ENCODE measurements around the gene IGF2. TPM values are rescaled to one million over a fixed set of nuclear protein-coding genes. Genes with fewer than 3 reads are reported as not detected.

IGF2 gene
- polyA plus RNA-seq, 1 experiment: 16.6 TPM

- TF ChIP-seq CTCF (IDR thresholded peaks at IDR 0.05; ENCODE audit: low read depth, low read length): no peak
- Histone ChIP-seq H3K27ac (ENCODE audit: low read depth, low read length) (no peak overlapping the region), H3K9me3 (ENCODE audit: control insufficient read depth, insufficient read depth, low read length) (peaks cover 4% of the 10 kb centered on the region; the same call in 1 of the 2 replicates), H3K4me3 (ENCODE audit: low read depth, low read length) (no peak overlapping the region), H3K27me3 (ENCODE audit: control insufficient read depth, insufficient read depth, low read length) (no peaks in the 10 kb centered on the region)
- POLR2A ChIA-PET: no interaction called here
- CTCF ChIA-PET: interaction anchor here (1.5 kb wide), 1 partner anchor 42 kb away, joined by 4 read pairs; no protein-coding TSS in a partner anchor
- no peak for DNase-seq (ENCODE audit: low read depth, low spot score)
These were observed 31.1 kb downstream of the IGF2 start for GRCh38 chr11:2107941-2108630.

GRCh38 chr11:2107521-2107920 lies 31.7 kb downstream of the IGF2 start:
- DNase-seq (ENCODE audit: low read depth, low spot score): no peak
- POLR2A ChIA-PET: no interaction called here
- no peak overlapping the region for H3K27ac ChIP-seq (ENCODE audit: low read depth, low read length)
- TF ChIP-seq CTCF (IDR thresholded peaks at IDR 0.05; ENCODE audit: low read depth, low read length): no peak
- H3K27me3 ChIP-seq (ENCODE audit: control insufficient read depth, insufficient read depth, low read length): no peaks in the 10 kb centered on the region
- CTCF ChIA-PET: no interaction called here
- H3K4me3 ChIP-seq (ENCODE audit: low read depth, low read length): no peak overlapping the region
- peaks cover 4% of the 10 kb centered on the region; the same call in 1 of the 2 replicates for H3K9me3 ChIP-seq (ENCODE audit: control insufficient read depth, insufficient read depth, low read length)

GRCh38 chr11:2106583-2107209 lies 32.5 kb downstream of the IGF2 start:
- TF ChIP-seq CTCF (IDR thresholded peaks at IDR 0.05; ENCODE audit: low read depth, low read length): no peak
- no peaks in the 10 kb centered on the region for H3K27me3 ChIP-seq (ENCODE audit: control insufficient read depth, insufficient read depth, low read length)
- no peak for DNase-seq (ENCODE audit: low read depth, low spot score)
- ChIA-PET POLR2A (no interaction called here), CTCF (no interaction called here)
- no peak overlapping the region for H3K27ac ChIP-seq (ENCODE audit: low read depth, low read length)
- H3K9me3 ChIP-seq (ENCODE audit: control insufficient read depth, insufficient read depth, low read length): peaks cover 4% of the 10 kb centered on the region; the same call in 1 of the 2 replicates
- H3K4me3 ChIP-seq (ENCODE audit: low read depth, low read length): no peak overlapping the region

GRCh38 chr11:2105511-2105910 lies 33.7 kb downstream of the IGF2 start:
- peaks cover 4% of the 10 kb centered on the region; the same call in 1 of the 2 replicates for H3K9me3 ChIP-seq (ENCODE audit: control insufficient read depth, insufficient read depth, low read length)
- no peak overlapping the region for H3K4me3 ChIP-seq (ENCODE audit: low read depth, low read length)
- DNase-seq (ENCODE audit: low read depth, low spot score): no peak
- no peak overlapping the region for H3K27ac ChIP-seq (ENCODE audit: low read depth, low read length)
- no peak for TF ChIP-seq CTCF (IDR thresholded peaks at IDR 0.05; ENCODE audit: low read depth, low read length)
- ChIA-PET CTCF (no interaction called here), POLR2A (no interaction called here)
- no peaks in the 10 kb centered on the region for H3K27me3 ChIP-seq (ENCODE audit: control insufficient read depth, insufficient read depth, low read length)

All from AG04450 (cell line).